HG02885 (cell line): Measurements from ENCODE around the gene ICE1.
"Not testable (repeated sequence)": the region's sequence is repeated elsewhere in the genome, so short reads cannot be mapped to it uniquely, and the experiment has no call there.

Experiments
- ATAC-seq: cut with Tn5 transposase; IDR thresholded peaks from one replicate; pipeline ENCODE4 v1.9.1; 2021; ENCODE audit warnings: mild to moderate bottlenecking; ENCODE audit not compliant: unreplicated experiment, poor library complexity

The ICE1 gene, protein sequence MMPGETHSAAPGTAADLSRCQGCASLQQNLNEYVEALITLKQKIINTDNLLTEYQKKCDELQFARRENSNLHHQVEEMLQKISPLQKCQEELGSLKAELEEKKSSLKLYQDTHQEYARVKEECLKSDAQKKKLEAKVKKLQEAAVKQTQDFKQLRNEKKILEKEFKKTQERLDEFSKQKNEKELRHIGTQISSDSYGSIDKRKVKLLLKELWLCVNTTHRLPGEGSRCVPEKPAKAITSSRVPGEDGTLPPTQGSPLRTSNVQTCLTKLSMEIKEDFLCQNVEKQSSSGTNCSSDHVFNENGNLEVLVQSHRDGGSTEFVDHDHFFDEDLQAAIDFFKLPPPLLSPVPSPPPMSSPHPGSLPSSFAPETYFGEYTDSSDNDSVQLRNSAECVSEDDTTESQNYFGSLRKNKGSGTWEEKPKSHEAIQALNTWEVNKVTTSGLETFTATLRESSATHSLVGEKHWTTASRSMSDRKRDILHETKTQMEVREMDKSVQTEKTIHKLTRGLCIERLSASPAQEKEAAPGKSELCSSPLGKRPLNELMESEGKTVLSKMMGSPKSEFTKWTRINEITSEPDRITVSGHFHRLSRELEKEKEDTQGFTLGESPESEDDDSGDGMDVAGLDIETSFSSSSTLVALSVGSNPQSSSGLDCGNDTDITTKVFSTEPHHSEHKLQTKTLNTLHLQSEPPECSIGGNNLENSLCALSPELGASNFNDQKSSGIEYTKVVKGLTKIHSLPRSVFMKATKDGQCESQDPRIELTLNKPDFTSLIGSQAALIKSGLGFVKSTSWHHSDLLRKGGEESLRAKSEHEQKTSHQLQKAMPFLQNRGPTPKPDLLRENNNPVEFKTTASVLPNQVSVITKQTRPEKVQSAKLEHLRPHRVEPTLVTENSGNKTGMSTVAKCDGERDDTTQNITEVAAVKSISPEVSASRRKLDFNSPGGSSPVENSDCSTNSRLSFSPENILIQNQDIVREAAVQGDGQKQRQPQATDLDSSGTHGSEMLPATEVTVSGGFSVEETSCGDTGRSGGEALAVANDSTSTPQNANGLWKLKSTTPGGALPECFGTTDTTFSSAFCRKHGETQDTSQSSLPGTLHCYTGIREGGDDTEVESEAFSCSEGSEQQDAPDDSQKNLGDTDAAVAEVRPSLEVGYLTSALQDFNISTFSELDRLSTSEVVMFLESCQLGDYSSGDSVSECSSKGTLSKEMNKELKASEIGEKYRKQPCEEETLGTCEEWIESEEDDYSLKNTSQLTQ (N-terminal part only)

DNA sequence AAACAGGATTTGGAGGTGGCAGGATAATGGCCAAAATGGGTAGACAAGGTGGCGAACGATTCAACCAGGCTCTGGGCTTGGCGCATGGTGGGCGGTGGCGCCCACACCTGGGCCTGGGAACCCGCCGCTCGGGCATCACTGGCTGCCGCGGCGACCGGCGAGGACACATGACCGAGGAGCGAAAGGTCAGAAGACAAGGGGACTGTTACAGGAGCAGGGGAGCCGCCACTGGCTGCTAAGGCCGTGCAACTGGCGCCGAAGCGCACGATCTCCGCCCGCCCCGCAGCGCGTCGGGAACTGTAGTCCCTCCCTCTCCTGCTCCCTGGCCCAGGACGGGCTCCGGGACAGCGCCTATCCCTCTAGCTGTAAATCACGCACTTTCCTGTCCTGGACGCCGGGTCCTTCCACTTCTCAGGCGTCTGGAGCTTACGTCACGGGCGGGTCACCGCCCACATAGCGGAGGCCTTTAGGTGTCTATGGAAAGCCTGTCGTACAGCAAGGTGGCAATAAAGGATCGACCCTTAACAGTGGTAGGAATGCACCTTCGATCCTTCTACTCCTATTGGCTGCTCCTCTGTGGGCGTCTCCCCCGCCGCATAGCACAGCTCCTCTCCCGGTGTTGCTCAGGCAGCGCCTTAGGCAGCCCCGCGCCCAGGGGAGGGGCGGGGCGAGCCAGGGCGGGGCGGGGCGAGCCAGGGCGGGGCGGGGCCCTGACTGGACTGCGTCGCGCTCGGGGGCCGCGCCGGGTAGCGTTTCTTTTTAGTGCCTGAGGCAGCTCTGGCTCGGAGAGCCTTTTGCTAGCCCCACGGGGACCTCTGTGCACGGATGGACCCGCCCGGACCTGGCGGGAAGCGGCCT, at the start of gene ICE1:
Gene ICE1 (plus strand): TSS at position 717 of the 858 bp plus-strand sequence. CDS start 239 bp downstream, outside the sequence.
- ATAC-seq = peak; percentile 80

DNA sequence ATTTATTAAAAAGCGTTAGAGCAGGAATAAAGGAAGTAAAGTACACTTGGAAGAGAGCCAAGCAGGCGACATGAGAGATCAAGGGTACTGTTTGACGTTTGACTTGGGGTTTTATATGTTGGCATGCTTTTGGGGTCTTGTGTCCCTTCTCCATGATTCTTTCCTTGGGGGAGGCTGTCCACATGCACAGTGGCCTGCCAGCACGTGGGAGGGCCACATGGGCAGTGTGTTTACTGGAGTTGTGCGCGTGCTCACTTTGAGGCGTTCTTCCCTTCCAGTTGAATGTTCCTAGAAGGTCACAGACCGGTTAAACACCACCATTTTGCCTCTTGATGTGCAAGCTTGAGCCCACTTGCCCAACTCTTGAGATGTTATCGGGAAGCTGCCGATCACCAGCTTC, 49.5 kb upstream of the ICE1 start:
- ATAC-seq = no peak

DNA sequence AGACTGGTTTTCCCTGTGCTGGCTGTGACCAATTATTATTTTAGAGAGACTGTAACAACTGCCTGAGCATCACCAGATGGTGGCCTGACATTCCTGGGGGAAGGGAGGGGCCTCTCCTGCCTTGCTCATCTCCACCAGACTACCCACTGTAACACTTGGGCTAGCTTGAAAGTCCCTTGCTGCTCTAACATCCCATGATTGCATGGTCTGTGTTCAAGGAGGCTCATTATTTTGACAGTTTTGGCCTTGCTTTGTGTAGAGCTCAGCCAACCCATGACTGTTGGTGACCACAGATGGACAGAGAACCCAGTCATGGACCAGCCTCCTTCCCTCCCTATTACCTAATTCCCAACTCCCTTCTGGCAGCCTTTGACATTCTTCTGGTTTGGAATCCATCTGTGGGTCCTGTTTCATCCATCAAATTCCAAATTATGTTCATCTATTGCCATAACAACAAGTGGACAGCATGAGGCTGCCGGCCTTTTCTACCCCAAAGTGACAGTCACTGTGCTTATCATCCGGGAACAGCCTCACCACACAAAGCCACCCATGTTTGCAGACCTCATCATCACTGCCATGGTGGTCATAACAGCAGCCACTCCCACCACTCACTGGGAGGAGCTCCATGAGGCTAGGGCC, 49.0 kb upstream of the ICE1 start:
- no peak for ATAC-seq

DNA sequence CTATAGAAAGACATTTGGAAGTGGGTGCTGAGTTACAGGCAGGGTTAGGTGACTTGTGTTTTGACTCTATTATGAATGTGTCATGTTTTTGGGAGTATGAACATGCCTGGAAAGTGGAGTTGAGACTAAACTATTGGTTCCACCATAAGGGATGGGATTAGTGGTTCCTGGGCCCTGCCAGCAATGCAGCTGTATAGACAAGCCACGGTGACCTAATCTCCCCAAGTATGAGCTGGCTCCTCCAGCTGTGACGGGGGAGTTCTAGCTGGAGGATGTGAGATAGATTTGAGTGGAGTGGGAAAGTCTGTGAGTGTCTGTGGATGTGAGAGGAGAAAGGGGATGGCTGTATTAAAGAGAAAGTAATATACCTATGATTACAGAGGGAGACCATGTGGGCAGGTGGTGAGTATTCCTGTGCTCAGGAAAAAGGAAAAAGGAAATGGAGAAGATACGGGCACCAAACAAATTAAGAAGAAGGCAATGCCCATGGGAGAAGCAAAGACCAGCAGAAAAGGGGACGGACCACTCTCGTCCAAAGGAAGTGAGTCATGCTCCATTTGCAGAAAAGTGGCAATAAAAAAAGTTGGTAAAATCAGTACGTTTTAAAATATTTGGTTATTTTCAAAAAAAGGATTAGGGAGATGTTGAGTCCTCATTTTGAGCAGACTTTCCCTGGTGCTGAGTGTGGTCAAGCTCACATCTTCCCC, 48.3 kb upstream of the ICE1 start:
- no peak for ATAC-seq

DNA sequence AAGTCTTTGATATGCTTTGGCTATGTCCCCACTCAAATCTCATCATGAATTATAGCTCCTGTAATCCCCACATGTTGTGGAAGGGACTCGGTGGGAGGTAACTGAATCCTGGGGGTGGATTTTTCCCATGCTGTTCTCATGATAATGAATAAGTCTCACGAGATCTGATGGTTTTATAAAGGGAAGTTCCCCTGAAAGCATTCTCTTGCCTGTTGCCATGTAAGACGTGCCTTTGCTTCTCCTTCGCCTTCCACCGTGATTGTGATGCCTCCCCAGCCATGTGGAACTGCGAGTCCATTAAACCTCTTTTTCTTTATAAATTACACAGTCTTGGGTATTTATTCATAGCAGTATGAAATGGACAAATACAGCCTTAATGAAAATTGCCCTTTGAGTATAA, 44.7 kb upstream of the ICE1 start:
- ATAC-seq = no peak

DNA sequence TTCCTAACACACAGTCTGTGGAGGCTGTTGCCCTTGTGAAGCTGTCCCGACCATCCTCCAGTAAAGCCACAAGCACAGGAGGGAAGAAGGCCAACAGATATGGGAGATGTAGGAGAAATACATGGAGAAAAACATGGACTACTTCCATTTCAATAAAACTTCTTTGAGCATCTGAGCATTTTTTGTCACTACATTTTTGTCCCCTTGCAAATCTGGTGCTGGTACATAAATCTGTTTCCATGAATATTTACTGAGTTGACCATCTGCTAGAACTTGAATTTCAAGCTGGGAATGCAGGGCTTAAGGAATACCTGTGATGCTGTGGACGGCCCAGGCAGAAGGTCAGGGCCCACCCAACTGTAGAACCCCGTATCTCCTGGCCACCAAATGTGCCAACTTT, 43.9 kb upstream of the ICE1 start:
- ATAC-seq = no peak

DNA sequence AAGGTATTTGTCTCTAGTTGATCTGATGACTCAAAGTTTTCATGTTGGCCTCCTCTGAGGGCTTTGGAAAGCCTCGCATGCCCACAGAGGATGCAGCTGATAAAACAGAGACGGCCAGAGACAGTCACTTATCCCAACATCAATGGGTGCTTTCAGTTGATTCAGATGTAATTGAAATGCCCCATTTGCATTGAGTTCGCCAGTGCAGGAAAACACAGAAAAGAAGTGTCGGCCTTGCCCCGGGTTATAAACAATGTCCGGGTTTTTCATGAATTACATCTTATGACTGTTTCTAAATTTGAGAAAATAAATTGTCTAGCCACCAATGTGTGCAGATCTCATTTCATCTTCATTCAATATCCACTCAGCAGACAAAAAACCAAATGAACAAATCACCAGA, 42.2 kb upstream of the ICE1 start:
- ATAC-seq = no peak

DNA sequence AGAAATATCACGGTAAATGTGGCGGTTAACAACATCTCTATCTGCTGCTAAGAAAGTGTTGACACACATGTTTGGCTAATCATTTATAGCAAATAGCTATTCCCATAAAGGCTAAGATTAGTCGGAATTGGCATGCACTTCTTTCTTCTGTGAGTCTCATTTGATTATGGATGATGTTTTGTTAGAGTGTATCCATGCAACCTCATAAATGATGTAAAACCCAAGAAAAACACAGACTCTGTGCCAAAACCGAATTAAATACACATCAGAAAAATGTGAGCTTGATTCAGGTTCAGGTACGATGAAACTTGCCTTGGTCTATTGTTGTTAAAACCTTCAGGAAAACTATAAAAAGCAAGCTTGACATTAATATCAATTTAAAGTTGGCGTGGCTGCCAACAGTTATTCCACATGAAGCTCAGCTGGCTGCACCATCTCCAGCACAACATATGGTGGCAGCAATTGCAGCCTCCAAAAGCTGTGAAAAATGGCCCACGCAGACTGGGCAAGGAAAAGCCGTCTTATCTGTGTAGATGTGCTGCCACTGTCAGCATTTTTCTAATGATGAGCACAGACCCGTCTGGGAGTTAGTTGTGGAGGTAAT, 41.1 kb upstream of the ICE1 start:
- no peak for ATAC-seq

DNA sequence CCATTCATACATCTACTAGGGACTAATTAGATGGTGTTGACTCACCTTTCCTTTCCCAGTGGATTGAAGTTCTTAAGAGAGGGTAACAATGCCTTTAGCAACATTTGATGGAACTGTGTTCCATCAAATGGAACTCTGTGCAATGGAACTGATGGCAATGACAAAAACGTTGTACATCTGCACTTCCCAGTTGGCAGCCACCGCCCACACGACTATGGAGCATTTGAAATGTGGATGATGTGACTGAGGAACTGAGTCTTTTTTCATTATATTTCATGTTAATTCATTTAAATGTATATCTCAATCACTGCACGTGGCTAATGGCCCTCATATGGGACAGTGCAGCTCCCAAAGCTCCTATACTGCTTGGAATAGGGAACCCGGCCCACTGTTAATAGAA, 39.0 kb upstream of the ICE1 start:
- ATAC-seq = no peak

DNA sequence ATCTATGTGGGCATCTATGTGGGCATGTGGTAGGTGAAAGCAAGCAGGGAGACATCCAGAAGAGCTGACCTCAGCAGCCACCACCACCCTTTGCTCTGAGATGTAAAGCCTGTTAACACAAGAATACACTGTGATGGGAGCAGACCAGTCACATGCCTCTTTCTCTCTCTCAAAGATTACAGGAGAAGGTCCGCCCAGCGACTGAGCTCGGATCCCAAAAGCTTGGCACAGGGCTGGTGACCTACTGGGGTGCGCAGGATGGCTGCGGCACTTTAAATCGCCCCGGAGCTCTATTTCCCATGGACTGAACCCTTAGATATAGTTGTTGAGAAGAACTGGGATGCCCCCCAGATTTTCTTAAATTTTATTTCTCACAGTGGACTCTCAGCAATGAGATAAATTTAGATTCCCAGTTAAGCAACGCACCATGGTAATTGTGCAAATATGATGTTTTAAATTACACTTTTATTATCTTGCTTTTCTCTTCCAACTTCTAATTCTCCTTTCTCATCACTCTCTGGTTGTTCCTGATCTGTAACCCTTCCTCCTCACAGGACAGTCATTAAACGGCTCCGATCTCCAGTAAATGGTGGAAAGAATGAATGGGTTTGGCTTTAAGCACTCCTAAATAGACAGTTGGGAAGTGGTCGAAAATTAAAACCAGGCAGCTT, 37.7 kb upstream of the ICE1 start:
- ATAC-seq = no peak

DNA sequence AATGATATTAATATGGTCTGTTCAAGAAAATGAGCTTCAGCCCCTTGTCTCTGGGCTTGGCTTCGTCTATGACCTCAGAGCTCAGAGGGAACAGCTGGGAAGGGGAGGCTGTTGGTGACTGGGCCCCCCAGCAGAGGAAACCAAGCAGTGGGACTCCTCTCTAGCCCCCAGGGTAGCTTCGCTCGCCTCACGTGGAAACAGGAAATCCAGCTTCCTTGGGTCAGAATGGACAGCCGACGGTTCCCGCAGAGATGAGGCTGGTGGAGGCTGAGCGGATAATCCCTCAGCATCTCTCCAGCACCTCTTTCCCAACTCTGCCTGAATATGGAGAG, 37.2 kb upstream of the ICE1 start:
- no peak for ATAC-seq

DNA sequence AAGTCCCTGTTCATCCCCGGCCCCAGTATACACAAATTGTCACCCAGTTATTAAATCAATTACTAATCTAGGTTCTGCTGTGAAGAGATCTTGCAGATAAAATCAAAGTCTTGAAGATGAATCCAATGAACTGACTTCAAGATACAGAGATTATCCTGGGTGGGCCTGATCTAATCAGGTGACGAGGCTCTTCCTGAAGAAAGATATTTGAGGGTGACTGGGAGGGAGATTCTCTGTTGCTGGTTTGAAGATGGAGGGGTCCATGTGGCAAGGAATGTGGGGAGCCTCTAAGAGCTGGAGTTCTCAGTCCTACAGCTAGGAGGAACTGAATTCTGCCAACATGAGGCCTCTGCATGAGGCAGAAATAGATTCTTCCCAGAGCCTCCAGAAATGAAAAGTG, 36.1 kb upstream of the ICE1 start:
- ATAC-seq = no peak

DNA sequence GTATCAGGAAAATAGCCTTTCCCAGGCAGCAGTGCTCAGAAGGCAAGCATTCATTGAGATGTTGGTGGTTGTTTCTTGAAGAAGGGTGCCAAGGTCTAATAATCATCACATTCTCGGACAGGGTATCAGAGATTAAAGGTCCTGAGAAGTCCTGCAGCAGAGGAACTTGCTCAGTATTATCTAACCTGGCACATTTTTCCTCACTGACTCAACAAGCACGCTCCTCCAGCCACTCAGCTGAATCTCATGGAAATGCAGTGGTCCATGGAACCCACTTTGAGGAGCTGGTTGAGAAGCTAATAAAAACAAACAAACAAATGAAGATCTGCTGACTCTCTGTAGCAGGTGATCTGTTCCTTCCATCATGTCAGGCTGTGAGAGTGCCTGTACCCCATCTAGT, 35.3 kb upstream of the ICE1 start:
- ATAC-seq = no peak

DNA sequence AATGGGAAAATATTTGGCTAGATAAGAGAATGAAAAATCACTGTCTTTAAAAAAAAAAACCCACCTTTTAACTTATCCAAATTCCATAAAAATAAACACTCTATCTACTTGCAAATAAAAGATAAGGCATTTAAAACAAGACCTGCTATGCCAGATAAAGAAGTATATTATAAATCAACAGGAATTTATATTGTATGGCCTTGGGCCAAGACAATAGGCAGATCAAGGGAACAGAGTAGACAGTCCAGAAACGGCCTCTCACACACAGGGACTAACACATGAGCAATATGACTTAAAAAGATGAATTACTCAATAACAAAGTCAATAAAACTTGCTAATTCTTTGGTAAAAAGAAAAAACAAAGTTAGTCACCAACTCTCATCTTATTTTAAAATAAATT, 34.7 kb upstream of the ICE1 start:
- no peak for ATAC-seq

DNA sequence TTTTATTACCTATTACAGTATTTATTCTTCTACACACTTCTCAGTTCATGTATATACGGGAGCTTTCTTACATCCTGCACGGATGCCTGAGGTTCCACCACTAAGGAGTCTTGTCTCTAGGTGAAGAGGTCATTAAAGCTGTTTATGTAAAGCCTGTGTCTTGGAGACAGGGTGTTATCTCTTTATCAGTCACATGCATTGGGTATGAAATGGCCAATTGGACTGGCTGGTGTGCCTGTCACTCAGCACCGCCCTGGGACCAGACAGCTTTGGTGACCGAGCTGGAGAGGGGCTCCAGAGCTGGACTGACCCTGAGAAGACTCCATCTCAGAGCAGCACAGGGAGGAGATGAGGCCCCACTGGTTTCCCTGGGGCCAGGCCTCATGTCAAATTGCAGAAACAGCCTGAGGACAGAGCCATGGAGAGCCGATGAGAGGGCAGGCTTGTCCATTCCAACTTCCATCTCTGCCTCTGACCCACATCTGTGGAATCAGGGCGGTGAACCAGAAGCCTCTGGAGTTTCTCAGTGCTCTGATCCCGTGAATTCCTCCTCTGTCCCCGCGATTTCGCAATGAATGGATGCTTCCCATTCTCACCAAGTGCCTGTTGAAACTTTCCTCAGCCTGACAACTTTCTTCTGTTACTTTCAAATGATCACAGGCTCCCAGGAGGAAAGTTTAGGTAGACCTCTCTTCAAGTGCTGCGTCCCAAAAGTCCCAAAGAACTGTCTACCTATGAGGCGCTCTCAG, 32.2 kb upstream of the ICE1 start:
- ATAC-seq = not testable (repeated sequence)

DNA sequence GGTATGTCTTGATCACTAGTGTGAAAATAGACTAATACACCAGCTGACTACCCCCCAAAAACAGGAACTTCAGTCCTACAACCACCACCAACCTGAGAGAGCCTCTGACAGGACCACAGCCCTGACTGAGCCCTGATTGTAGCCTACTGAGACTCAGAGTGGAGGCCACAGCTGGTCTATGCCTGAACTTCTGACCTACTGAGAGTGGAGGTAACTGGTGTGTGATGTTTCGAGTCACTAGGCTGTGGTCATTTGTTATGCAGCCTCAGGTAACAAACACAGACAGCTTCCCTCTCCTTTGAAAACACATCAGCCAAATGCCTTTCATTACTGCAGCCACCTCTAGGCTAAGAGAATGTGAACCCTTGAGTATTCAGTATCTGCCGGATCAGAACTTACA, 30.0 kb upstream of the ICE1 start:
- ATAC-seq = not testable (repeated sequence)

DNA sequence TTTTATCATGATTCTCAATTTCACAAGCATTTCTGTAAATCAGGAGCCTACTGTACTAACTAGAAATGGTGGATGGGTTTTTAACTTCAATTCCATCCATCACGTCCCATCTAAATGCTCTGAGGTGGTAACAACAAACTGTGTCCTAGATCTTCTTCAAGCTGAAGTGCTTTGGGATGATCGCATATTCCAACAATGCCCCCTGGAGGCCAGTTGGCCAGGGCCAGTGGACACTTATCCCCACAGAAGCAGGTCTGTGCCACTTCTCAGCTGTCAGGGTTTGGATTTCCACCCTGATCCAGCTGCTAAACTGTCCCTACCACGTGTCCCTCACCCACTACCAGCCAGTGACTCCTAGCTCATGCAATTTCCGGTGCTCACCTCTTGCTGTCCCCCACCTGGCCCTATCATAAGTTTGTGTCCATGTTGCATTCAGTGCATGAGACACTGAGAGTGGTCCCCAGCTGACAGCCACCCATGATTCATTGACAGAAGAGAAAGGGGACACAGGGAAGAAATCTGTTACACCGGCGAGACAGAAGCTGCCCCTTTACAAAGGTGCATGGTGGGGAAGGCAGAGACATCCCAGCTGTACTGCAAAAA, 28.0 kb upstream of the ICE1 start:
- not testable (repeated sequence) for ATAC-seq
